K562 (cell line): ENCODE data around the gene AFF2. TPM values are rescaled to one million over a fixed set of nuclear protein-coding genes. Genes with fewer than 3 reads are reported as not detected.
A peak's percentile ranks its signal among the peaks of the same experiment; 100 is the strongest.

Experiments used
- CBFA2T3 ChIP-seq: fragments of 450-650 bp; IDR thresholded peaks from 2 replicates; pipeline ENCODE4 v1.6.1; 2017
- DACH1 ChIP-seq: fragments of 450-650 bp; IDR thresholded peaks from 2 replicates; pipeline ENCODE4 v1.6.1; 2018; ENCODE audit not compliant: partially characterized antibody
- ETV5 ChIP-seq: sonication (generic); formaldehyde crosslinking; IDR thresholded peaks from 2 replicates; pipeline ENCODE4 v1.4.0; 2020; ENCODE audit warnings: low read depth, mild to moderate bottlenecking, missing genetic modification reagents
- ILF3 ChIP-seq: fragments of 450-650 bp; IDR thresholded peaks from 2 replicates; pipeline ENCODE4 v1.6.1; 2018; ENCODE audit warnings: antibody characterized with exemption, mild to moderate bottlenecking, moderate library complexity, borderline replicate concordance
- MBD2 ChIP-seq: sonication (generic); IDR thresholded peaks from 2 replicates; pipeline ENCODE4 v1.6.1; 2016; ENCODE audit warnings: low read depth, borderline replicate concordance
- NFIC ChIP-seq: fragments of 450-650 bp; IDR thresholded peaks from 2 replicates; pipeline ENCODE4 v1.6.1; 2017; ENCODE audit warnings: mild to moderate bottlenecking, inconsistent platforms
- POLR2B ChIP-seq: fragments of 450-650 bp; IDR thresholded peaks from 2 replicates; pipeline ENCODE4 v1.6.1; 2018; ENCODE audit warnings: low read depth; ENCODE audit not compliant: partially characterized antibody
- RNF219 ChIP-seq: fragments of 250-450 bp; sonication (Bioruptor Pico); IDR thresholded peaks from 2 replicates; pipeline ENCODE4 v1.5.0; 2022; ENCODE audit warnings: mild to moderate bottlenecking
- SAP30 ChIP-seq: fragments of 200-600 bp; sonication (generic); IDR thresholded peaks from 2 replicates; pipeline ENCODE4 v1.6.1; 2012; ENCODE audit warnings: borderline replicate concordance, low read depth, mild to moderate bottlenecking, moderate library complexity, low read length, control low read depth, inconsistent platforms; ENCODE audit not compliant: insufficient read depth, poor library complexity, severe bottlenecking
- SIRT6 ChIP-seq: IDR thresholded peaks from one replicate; pipeline ENCODE4 v1.6.1; 2012; ENCODE audit warnings: low read depth, mild to moderate bottlenecking, control low read depth, inconsistent platforms, low read length, moderate library complexity
- SOX6 ChIP-seq: fragments of 450-650 bp; IDR thresholded peaks from 2 replicates; pipeline ENCODE4 v1.6.1; 2014; ENCODE audit warnings: mild to moderate bottlenecking
- SRF ChIP-seq, 2 experiments: fragments of 250-450, 450-650 bp in 1 of 2; sonication (Bioruptor Pico) in 1 of 2; sonication (generic) in 1 of 2; formaldehyde crosslinking; IDR thresholded peaks; 2 replicates each; pipeline versions ENCODE4 v1.5.0 to v1.5.1; 2020 to 2022; ENCODE audit warnings: mild to moderate bottlenecking in 1 of 2, missing genetic modification reagents in 1 of 2
- TCF15 ChIP-seq: fragments of 250-450 bp; sonication (Bioruptor Pico); IDR thresholded peaks from 2 replicates; pipeline ENCODE4 v1.8.0; 2022; ENCODE audit warnings: moderate library complexity, mild to moderate bottlenecking, inconsistent platforms
- WHSC1 ChIP-seq: IDR thresholded peaks from one replicate; pipeline ENCODE4 v1.6.1; 2012; ENCODE audit warnings: low read length, control low read depth, inconsistent platforms
- ZBTB12 ChIP-seq: fragments of 250-450 bp; sonication (Bioruptor Pico); IDR thresholded peaks from 2 replicates; pipeline ENCODE4 v1.4.0; 2020
- ZEB2 ChIP-seq: fragments of 450-650 bp; IDR thresholded peaks from 2 replicates; pipeline ENCODE4 v1.6.1; 2016
- ZNF280A ChIP-seq: fragments of 450-650 bp; IDR thresholded peaks from 2 replicates; pipeline ENCODE4 v1.6.1; 2018; ENCODE audit warnings: mild to moderate bottlenecking, low read depth; ENCODE audit not compliant: partially characterized antibody
- ZNF316 ChIP-seq: fragments of 450-650 bp; IDR thresholded peaks from 2 replicates; pipeline ENCODE4 v1.6.1; 2016
- ZNF347 ChIP-seq: fragments of 450-650 bp; formaldehyde crosslinking; IDR thresholded peaks from 2 replicates; pipeline ENCODE4 v1.4.0; 2020; ENCODE audit warnings: low read depth, mild to moderate bottlenecking, moderate library complexity
- ZNF398 ChIP-seq: fragments of 250-450 bp; sonication (Bioruptor Pico); IDR thresholded peaks from 2 replicates; pipeline ENCODE4 v1.8.0; 2021; ENCODE audit warnings: moderate library complexity, mild to moderate bottlenecking, inconsistent platforms
- ZNF780A ChIP-seq: fragments of 250-450 bp; sonication (Bioruptor Pico); IDR thresholded peaks from 2 replicates; pipeline ENCODE4 v1.5.0; 2021; ENCODE audit warnings: mild to moderate bottlenecking
- polyA plus RNA-seq, 8 experiments: library from polyadenylated mRNA; depleted of rRNA in 4 of 8; stranded (reverse) in 5 of 8; unstranded in 3 of 8; fragments of >200 nt; fragmentation: Nextera tagmentation in 2 of 8; fragmentation: Illumina TruSeq in 1 of 8; extraction: Ambion mirVana in 2 of 8; extraction: Trizol in 1 of 8; gene quantifications; 2 replicates each; pipeline versions ENCODE4 v1.2.1 to v1.2.3, GENCODE V29; 2011 to 2014; ENCODE audit warnings: inconsistent platforms in 1 of 8, missing spikeins in 1 of 8
- total RNA-seq, 7 experiments: library from RNA; depleted of rRNA in 6 of 7; stranded (reverse); fragments of >200 nt in 6 of 7; fragmentation: Illumina TruSeq in 2 of 7; extraction: Trizol in 2 of 7; gene quantifications; 2 replicates each; pipeline versions ENCODE4 v1.2.1 to v1.2.3, GENCODE V29; 2011 to 2021; ENCODE audit warnings: low replicate concordance in 1 of 7

Gene AFF2
- total and polyA plus RNA-seq, 9 of the 15 experiments (the other 6 are each of a cell fraction or from before 2014, with no cell fraction given), result 0.01 to 0.20 (median 0.07) TPM

- TF ChIP-seq RNF219 (CRISPR knock-in tag) (no peak), ZNF316 (peak; percentile 92), POLR2B (no peak), WHSC1 (no peak), ZNF347 (CRISPR knock-in tag) (no peak), SIRT6 (no peak), SAP30 (no peak), CBFA2T3 (peak; percentile 70), SRF (CRISPR knock-in tag; IDR thresholded peaks at IDR 0.05) (no peak), ETV5 (no peak), ZNF280A (no peak), DACH1 (no peak), MBD2 (no peak), SOX6 (peak; percentile 77), ZNF398 (CRISPR knock-in tag) (no peak), NFIC (no peak), ZEB2 (0 out of 2 replicates have a peak, but pooled peaks have one; percentile 26), ILF3 (no peak), TCF15 (CRISPR knock-in tag) (no peak), ZNF780A (no peak), ZBTB12 (no peak)
Observed at GRCh38 chrX:148618470-148619445, 118.3 kb downstream of the AFF2 start (continued).
